ENCODE measurements around the gene MIPOL1. TPM values are rescaled to one million over a fixed set of nuclear protein-coding genes. Genes with fewer than 3 reads are reported as not detected.

Gene MIPOL1
- total and polyA plus RNA-seq, 10 donors: 0.50 to 15.5 (median 7.3) TPM

DNA sequence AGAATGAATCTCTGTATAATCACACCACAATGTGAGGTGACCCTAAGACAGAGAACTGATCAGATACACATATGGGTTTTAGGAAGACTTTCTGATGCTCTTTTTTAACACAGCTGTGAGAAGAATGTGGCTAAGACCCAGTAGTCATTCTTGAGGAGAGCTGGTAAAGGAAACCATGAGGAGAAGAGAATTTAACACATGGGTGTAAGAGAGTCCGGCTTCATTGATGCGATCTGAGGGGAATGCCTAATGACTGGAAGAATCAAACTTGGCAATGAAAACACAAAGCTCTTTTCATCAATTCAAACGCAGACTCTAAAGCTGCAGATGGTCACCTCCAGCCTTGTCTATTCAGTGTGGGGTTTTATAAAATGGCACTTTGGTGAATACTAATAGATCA lies 318.0 kb downstream of the MIPOL1 start:
- intact Hi-C loops (cut with DNase I; ENCODE audit: low total_unique reads): no loop called here
- Histone ChIP-seq H3K27me3 (replicated peaks in 1 of 7) (no peaks in the 10 kb centered on the region), H3K27ac (no peak overlapping the region), H3K36me3 (no peaks in the 10 kb centered on the region), H3K4me1 (no peaks in the 10 kb centered on the region), H3K9me3 (no peaks in the 10 kb centered on the region), H3K4me3 (no peak overlapping the region)
- WGBS, 5 donors: 79 to 90% (median 85%) methylated on average over 3 of the region's 3 CpGs
- DNase-seq: no peak
- TF ChIP-seq POLR2AphosphoS5 (IDR thresholded peaks at IDR 0.05) (no peak), POLR2A (IDR thresholded peaks at IDR 0.05) (no peak)
- TF ChIP-seq, protein P1, sequence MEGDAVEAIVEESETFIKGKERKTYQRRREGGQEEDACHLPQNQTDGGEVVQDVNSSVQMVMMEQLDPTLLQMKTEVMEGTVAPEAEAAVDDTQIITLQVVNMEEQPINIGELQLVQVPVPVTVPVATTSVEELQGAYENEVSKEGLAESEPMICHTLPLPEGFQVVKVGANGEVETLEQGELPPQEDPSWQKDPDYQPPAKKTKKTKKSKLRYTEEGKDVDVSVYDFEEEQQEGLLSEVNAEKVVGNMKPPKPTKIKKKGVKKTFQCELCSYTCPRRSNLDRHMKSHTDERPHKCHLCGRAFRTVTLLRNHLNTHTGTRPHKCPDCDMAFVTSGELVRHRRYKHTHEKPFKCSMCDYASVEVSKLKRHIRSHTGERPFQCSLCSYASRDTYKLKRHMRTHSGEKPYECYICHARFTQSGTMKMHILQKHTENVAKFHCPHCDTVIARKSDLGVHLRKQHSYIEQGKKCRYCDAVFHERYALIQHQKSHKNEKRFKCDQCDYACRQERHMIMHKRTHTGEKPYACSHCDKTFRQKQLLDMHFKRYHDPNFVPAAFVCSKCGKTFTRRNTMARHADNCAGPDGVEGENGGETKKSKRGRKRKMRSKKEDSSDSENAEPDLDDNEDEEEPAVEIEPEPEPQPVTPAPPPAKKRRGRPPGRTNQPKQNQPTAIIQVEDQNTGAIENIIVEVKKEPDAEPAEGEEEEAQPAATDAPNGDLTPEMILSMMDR (IDR thresholded peaks at IDR 0.05 in 8 of 11, conservative IDR thresholded peaks at IDR 0.05 in 3 of 11): no peak

DNA sequence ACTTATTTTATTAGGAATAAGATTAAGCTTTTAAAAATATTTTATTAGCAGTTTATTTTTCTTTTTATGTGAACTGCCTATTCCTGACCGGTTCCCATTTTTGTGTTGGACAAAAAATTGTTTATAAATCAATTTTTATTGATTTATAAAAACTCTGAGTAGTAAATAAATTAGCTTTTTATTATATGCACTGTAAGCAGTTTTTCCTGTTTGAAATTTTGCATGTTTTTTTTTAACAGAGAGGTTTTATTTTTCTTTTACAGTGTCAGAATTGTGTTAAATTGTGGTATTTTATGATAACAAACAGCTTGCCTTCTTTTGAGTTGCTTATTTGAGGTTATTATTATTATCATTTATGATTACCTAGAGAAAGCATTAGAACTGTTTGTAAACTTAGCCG lies 329.3 kb downstream of the MIPOL1 start:
- DNase-seq: no peak
- Histone ChIP-seq H3K4me3 (no peak overlapping the region), H3K27ac (no peak overlapping the region), H3K4me1 (no peaks in the 10 kb centered on the region), H3K36me3 (no peaks in the 10 kb centered on the region), H3K27me3 (replicated peaks in 1 of 7) (no peaks in the 10 kb centered on the region), H3K9me3 (no peaks in the 10 kb centered on the region)
- intact Hi-C loops (cut with DNase I; ENCODE audit: low total_unique reads): no loop called here
- no peak for TF ChIP-seq POLR2A (IDR thresholded peaks at IDR 0.05)
- no peak for TF ChIP-seq POLR2AphosphoS5 (IDR thresholded peaks at IDR 0.05)
- TF ChIP-seq, protein P1 (IDR thresholded peaks at IDR 0.05 in 8 of 11, conservative IDR thresholded peaks at IDR 0.05 in 3 of 11): no peak
- 81 to 95% (median 90%) methylated on average over 2 of the region's 2 CpGs for WGBS, 5 donors

DNA sequence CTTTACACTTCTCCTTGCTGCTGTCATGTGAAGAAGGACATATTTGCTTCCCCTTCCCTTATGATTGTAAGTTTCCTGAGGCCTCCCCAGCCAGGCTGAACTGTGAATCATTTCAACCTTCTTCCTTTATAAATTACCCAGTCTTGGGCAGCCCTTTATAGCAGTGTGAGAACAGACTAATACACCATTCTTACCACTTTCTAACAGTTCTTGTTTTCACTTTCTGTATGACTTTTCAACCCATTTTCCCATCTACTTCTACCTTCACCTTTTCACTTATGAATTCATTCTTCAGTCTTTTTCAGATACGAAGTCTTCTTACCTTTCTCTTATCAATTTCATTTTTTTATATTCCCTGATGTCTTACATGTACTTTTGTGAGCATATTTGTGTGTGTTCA lies 342.3 kb downstream of the MIPOL1 start:
- Histone ChIP-seq H3K9me3 (peaks cover 0 to 5% (median 0%) of the 10 kb centered on the region in 8 donors), H3K27ac (no peak overlapping the region), H3K27me3 (replicated peaks in 1 of 7) (no peaks in the 10 kb centered on the region), H3K36me3 (no peaks in the 10 kb centered on the region), H3K4me1 (no peaks in the 10 kb centered on the region), H3K4me3 (no peak overlapping the region)
- DNase-seq: no peak
- intact Hi-C loops (cut with DNase I; ENCODE audit: low total_unique reads): no loop called here
- WGBS, 5 donors: 73 to 92% (median 82%) methylated on average over 1 of the region's 1 CpG
- TF ChIP-seq, protein P1 (IDR thresholded peaks at IDR 0.05 in 8 of 11, conservative IDR thresholded peaks at IDR 0.05 in 3 of 11): no peak
- no peak for TF ChIP-seq POLR2A (IDR thresholded peaks at IDR 0.05)
- no peak for TF ChIP-seq POLR2AphosphoS5 (IDR thresholded peaks at IDR 0.05)

DNA sequence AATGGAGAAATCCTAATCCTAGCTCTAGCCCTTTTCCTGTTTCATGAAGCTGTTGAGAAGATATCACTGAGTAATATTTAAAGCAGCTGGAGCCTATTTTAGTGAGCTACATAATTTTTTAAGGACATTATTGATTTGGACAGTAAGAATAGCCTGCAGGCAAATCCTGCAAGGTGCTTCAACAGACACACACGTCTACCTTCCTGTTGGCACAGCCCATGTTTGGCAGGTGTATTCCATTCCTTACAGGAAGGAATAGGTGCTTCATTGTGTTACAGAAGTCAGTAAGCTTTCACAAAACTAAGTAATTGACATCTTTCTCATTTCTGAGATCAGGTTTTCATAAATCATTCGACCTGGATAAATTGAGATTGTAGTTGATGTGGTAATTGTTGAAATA lies 346.7 kb downstream of the MIPOL1 start:
- no peak overlapping the region for H3K27ac ChIP-seq
- H3K36me3 ChIP-seq: no peaks in the 10 kb centered on the region
- no peaks in the 10 kb centered on the region for H3K4me1 ChIP-seq
- no peak overlapping the region for H3K4me3 ChIP-seq
- TF ChIP-seq, protein P1 (IDR thresholded peaks at IDR 0.05 in 8 of 11, conservative IDR thresholded peaks at IDR 0.05 in 3 of 11): no peak
- TF ChIP-seq POLR2A (IDR thresholded peaks at IDR 0.05) (no peak), POLR2AphosphoS5 (IDR thresholded peaks at IDR 0.05) (no peak)
- H3K9me3 ChIP-seq: peaks cover 0 to 5% (median 0%) of the 10 kb centered on the region in 8 donors
- intact Hi-C loops (cut with DNase I; ENCODE audit: low total_unique reads): no loop called here
- no peaks in the 10 kb centered on the region for H3K27me3 ChIP-seq (replicated peaks in 1 of 7)
- DNase-seq: no peak
- WGBS, 5 donors: 53 to 74% (median 70%) methylated on average over 2 of the region's 2 CpGs
